Inferior parietal cortex (tissue), 1 donor: Measurements from ENCODE around the gene SIM1.

Source experiments
- DNase-seq: peaks from one replicate; pipeline ENCODE4 v3.0.0-alpha.2; 2016; ENCODE audit errors: extremely low spot score

The SIM1 gene

GRCh38 chr6:100427452-100427851 lies 37.3 kb downstream of the SIM1 start:
- no peak for DNase-seq

GRCh38 chr6:100426744-100427338 lies 37.9 kb downstream of the SIM1 start:
- no peak for DNase-seq

GRCh38 chr6:100426241-100426640 lies 38.5 kb downstream of the SIM1 start:
- DNase-seq: no peak

GRCh38 chr6:100420711-100421110 lies 44.0 kb downstream of the SIM1 start:
- DNase-seq: no peak

- no peak for DNase-seq
Measured at GRCh38 chr6:100417036-100417435, 47.7 kb downstream of the SIM1 start.

GRCh38 chr6:100415768-100416167 lies 49.0 kb downstream of the SIM1 start:
- no peak for DNase-seq

- DNase-seq: no peak
Measured at GRCh38 chr6:100412872-100413271, 51.8 kb downstream of the SIM1 start.

GRCh38 chr6:100404051-100404450 lies 60.7 kb downstream of the SIM1 start:
- DNase-seq: no peak

- no peak for DNase-seq
Measured at GRCh38 chr6:100393493-100393892, 71.2 kb downstream of the SIM1 start.

GRCh38 chr6:100392423-100392822 lies 72.3 kb downstream of the SIM1 start:
- DNase-seq: no peak

- no peak for DNase-seq
Measured at GRCh38 chr6:100388868-100389519, 75.7 kb downstream of the SIM1 start.

- no peak for DNase-seq
Measured at GRCh38 chr6:100382767-100383195, 81.9 kb downstream of the SIM1 start.

GRCh38 chr6:100382031-100382430 lies 82.7 kb downstream of the SIM1 start:
- no peak for DNase-seq

- DNase-seq: no peak
Measured at GRCh38 chr6:100381111-100381510, 83.6 kb downstream of the SIM1 start.

GRCh38 chr6:100379386-100379785 lies 85.3 kb downstream of the SIM1 start:
- no peak for DNase-seq

- DNase-seq: no peak
Measured at GRCh38 chr6:100378576-100378975, 86.1 kb downstream of the SIM1 start.

GRCh38 chr6:100376103-100376502 lies 88.6 kb downstream of the SIM1 start:
- no peak for DNase-seq

GRCh38 chr6:100372326-100373091 lies 92.2 kb downstream of the SIM1 start:
- no peak for DNase-seq

GRCh38 chr6:100371591-100371990 lies 93.1 kb downstream of the SIM1 start:
- no peak for DNase-seq

- no peak for DNase-seq
Measured at GRCh38 chr6:100370265-100370664, 94.5 kb downstream of the SIM1 start.

GRCh38 chr6:100366419-100366818 lies 98.3 kb downstream of the SIM1 start:
- DNase-seq: no peak

GRCh38 chr6:100363651-100364050 lies 101.1 kb downstream of the SIM1 start:
- no peak for DNase-seq
